NT2/D1 (cell line): ENCODE measurements around the gene KAZN.

Source experiments
- DNase-seq: peaks from one replicate; pipeline ENCODE4 v3.0.0-alpha.2; 2011; ENCODE audit warnings: low read depth, low spot score
- H3K27me3 ChIP-seq: 2 replicates; pipeline ENCODE4 v1.6.0; 2011; ENCODE audit warnings: mild to moderate bottlenecking; ENCODE audit not compliant: insufficient read length, insufficient read depth
- H3K36me3 ChIP-seq: 2 replicates; pipeline ENCODE4 v1.6.1; 2011; ENCODE audit warnings: mild to moderate bottlenecking, low read length, mixed read lengths; ENCODE audit not compliant: insufficient read depth, insufficient read length
- H3K4me1 ChIP-seq: 2 replicates; pipeline ENCODE4 v1.5.1; 2011; ENCODE audit not compliant: insufficient read depth, insufficient read length
- H3K4me3 ChIP-seq: 2 replicates; pipeline ENCODE4 v1.5.1; 2011; ENCODE audit warnings: low read depth; ENCODE audit not compliant: insufficient read length
- H3K9ac ChIP-seq: 2 replicates; pipeline ENCODE4 v1.6.0; 2011; ENCODE audit warnings: low read depth; ENCODE audit not compliant: insufficient read length
- H3K9me3 ChIP-seq: 2 replicates; pipeline ENCODE4 v1.5.1; 2011; ENCODE audit warnings: mild to moderate bottlenecking, low read length; ENCODE audit not compliant: insufficient read depth
- SUZ12 ChIP-seq: IDR thresholded peaks from 2 replicates; pipeline ENCODE4 v1.6.1; 2011; ENCODE audit not compliant: insufficient read length, insufficient read depth; ENCODE audit errors: extremely low read depth
- YY1 ChIP-seq: IDR thresholded peaks from 2 replicates; pipeline ENCODE4 v1.6.1; 2011; ENCODE audit not compliant: insufficient read length, insufficient read depth
- ZNF274 ChIP-seq: IDR thresholded peaks from 2 replicates; pipeline ENCODE4 v1.6.1; 2011; ENCODE audit warnings: mild to moderate bottlenecking, low read depth, low read length

Gene KAZN

GRCh38 chr1:14910984-14911721 is 312.7 kb downstream of the KAZN start:
- H3K9me3 ChIP-seq: no peaks in the 10 kb centered on the region
- H3K9ac ChIP-seq: no peak overlapping the region
- DNase-seq: no peak
- H3K4me3 ChIP-seq: no peak overlapping the region
- H3K36me3 ChIP-seq: no peaks in the 10 kb centered on the region
- no peaks in the 10 kb centered on the region for H3K27me3 ChIP-seq
- TF ChIP-seq YY1 (no peak), SUZ12 (no peak), ZNF274 (no peak)
- peaks cover 7% of the 10 kb centered on the region for H3K4me1 ChIP-seq

GRCh38 chr1:14912839-14913481 is 314.5 kb downstream of the KAZN start:
- H3K9me3 ChIP-seq: no peaks in the 10 kb centered on the region
- H3K27me3 ChIP-seq: no peaks in the 10 kb centered on the region
- no peaks in the 10 kb centered on the region for H3K36me3 ChIP-seq
- no peak for DNase-seq
- TF ChIP-seq YY1 (no peak), ZNF274 (no peak), SUZ12 (no peak)
- H3K4me3 ChIP-seq: no peak overlapping the region
- peaks cover 7% of the 10 kb centered on the region for H3K4me1 ChIP-seq
- peak overlapping the region; percentile 10 for H3K9ac ChIP-seq

GRCh38 chr1:14913482-14914177 is 315.1 kb downstream of the KAZN start:
- no peak overlapping the region for H3K9ac ChIP-seq
- DNase-seq: no peak
- H3K4me3 ChIP-seq: no peak overlapping the region
- no peaks in the 10 kb centered on the region for H3K9me3 ChIP-seq
- H3K36me3 ChIP-seq: no peaks in the 10 kb centered on the region
- H3K4me1 ChIP-seq: peaks cover 7% of the 10 kb centered on the region
- no peaks in the 10 kb centered on the region for H3K27me3 ChIP-seq
- TF ChIP-seq ZNF274 (no peak), YY1 (no peak), SUZ12 (no peak)

GRCh38 chr1:14914351-14914988 is 316.0 kb downstream of the KAZN start:
- TF ChIP-seq ZNF274: no peak
- no peak for TF ChIP-seq YY1
- no peak for TF ChIP-seq SUZ12
- Histone ChIP-seq H3K27me3 (no peaks in the 10 kb centered on the region), H3K4me1 (peaks cover 7% of the 10 kb centered on the region), H3K9me3 (no peaks in the 10 kb centered on the region), H3K36me3 (no peaks in the 10 kb centered on the region), H3K4me3 (no peak overlapping the region), H3K9ac (no peak overlapping the region)
- DNase-seq: no peak

- no peak for DNase-seq
- no peak overlapping the region for H3K4me3 ChIP-seq
- peaks cover 7% of the 10 kb centered on the region for H3K4me1 ChIP-seq
- H3K36me3 ChIP-seq: no peaks in the 10 kb centered on the region
- H3K9me3 ChIP-seq: no peaks in the 10 kb centered on the region
- H3K27me3 ChIP-seq: no peaks in the 10 kb centered on the region
- H3K9ac ChIP-seq: no peak overlapping the region
- TF ChIP-seq YY1 (no peak), SUZ12 (no peak), ZNF274 (no peak)
Measured at GRCh38 chr1:14915356-14916054, 317.0 kb downstream of the KAZN start.

DNA sequence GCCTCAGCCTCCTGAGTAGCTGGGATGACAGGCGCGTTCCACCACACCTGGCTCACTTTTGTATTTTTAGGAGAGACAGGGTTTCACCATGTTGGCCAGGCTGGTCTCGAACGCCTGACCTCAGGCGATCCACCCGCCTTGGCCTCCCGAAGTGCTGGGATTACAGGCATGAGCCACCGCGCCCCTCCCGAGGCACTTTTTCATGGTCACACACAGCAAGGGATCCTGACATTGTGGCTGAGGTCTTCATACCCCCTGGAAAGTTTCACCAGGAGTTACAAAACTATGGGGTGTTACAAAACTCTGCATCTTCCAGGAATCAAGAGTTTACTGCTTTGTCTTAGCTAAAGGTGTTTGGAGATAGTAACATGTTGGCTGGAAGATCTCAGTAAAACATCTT is 320.8 kb downstream of the KAZN start:
- Histone ChIP-seq H3K36me3 (no peaks in the 10 kb centered on the region), H3K4me3 (no peak overlapping the region), H3K4me1 (peaks cover 11% of the 10 kb centered on the region), H3K27me3 (peaks cover 4% of the 10 kb centered on the region), H3K9ac (no peak overlapping the region), H3K9me3 (no peaks in the 10 kb centered on the region)
- no peak for DNase-seq
- TF ChIP-seq YY1: no peak
- TF ChIP-seq ZNF274: no peak
- no peak for TF ChIP-seq SUZ12
